Astrocyte (in vitro differentiated cells and primary cell): ENCODE measurements around the gene HSD17B12. TPM values are rescaled to one million over a fixed set of nuclear protein-coding genes. Genes with fewer than 3 reads are reported as not detected.

ENCODE experiments used
- DNase-seq: peaks from one replicate; pipeline ENCODE4 v3.0.0-alpha.2; 2010; ENCODE audit warnings: low read depth
- FAIRE-seq: peaks from 2 replicates; lab custom pipeline; 2011; peaks lifted over from hg19 to GRCh38; lab: Jason Lieb, UNC
- H2AFZ ChIP-seq: 2 replicates; pipeline ENCODE4 v1.6.0; 2012; ENCODE audit warnings: low read depth, low read length, inconsistent platforms
- H3K27ac ChIP-seq: 2 replicates; pipeline ENCODE4 v1.5.1; 2011; ENCODE audit warnings: low read depth, low read length, inconsistent platforms
- H3K27me3 ChIP-seq: 2 replicates; pipeline ENCODE4 v1.6.0; 2011; ENCODE audit warnings: low read length, inconsistent platforms; ENCODE audit not compliant: insufficient read depth
- H3K36me3 ChIP-seq: 2 replicates; pipeline ENCODE4 v1.5.1; 2011; ENCODE audit warnings: low read length, inconsistent platforms; ENCODE audit not compliant: insufficient read depth
- H3K4me1 ChIP-seq: 2 replicates; pipeline ENCODE4 v1.5.1; 2011; ENCODE audit warnings: low read length, inconsistent platforms; ENCODE audit not compliant: insufficient read depth
- H3K4me2 ChIP-seq: 2 replicates; pipeline ENCODE4 v1.6.0; 2012; ENCODE audit warnings: low read length, inconsistent platforms
- H3K4me3 ChIP-seq: 2 replicates; pipeline ENCODE4 v1.5.1; 2011; ENCODE audit warnings: low read depth, mild to moderate bottlenecking, low read length, inconsistent platforms; ENCODE audit not compliant: insufficient read depth
- H3K79me2 ChIP-seq: 2 replicates; pipeline ENCODE4 v1.6.0; 2012; ENCODE audit warnings: mild to moderate bottlenecking, low read length, inconsistent platforms; ENCODE audit not compliant: insufficient read depth
- H3K9ac ChIP-seq: 2 replicates; pipeline ENCODE4 v1.6.0; 2012; ENCODE audit warnings: mild to moderate bottlenecking, low read length, inconsistent platforms
- H3K9me3 ChIP-seq: 2 replicates; pipeline ENCODE4 v1.5.1; 2012; ENCODE audit warnings: low read depth, mild to moderate bottlenecking, low read length, inconsistent platforms; ENCODE audit not compliant: insufficient read depth
- H4K20me1 ChIP-seq: 2 replicates; pipeline ENCODE4 v1.6.0; 2012; ENCODE audit warnings: low read length, inconsistent platforms; ENCODE audit not compliant: insufficient read depth
- H3K27ac Mint-ChIP-seq: one replicate; pipeline ENCODE4 v1.8.0; 2021; ENCODE audit warnings: mild to moderate bottlenecking, mixed read lengths; ENCODE audit not compliant: unreplicated experiment
- H3K27me3 Mint-ChIP-seq: one replicate; pipeline ENCODE4 v1.8.0; 2021; ENCODE audit warnings: low read depth, mixed read lengths; ENCODE audit not compliant: unreplicated experiment
- H3K36me3 Mint-ChIP-seq: one replicate; pipeline ENCODE4 v1.8.0; 2021; ENCODE audit warnings: low read depth, mixed read lengths; ENCODE audit not compliant: unreplicated experiment
- H3K4me1 Mint-ChIP-seq: one replicate; pipeline ENCODE4 v1.8.0; 2021; ENCODE audit warnings: low read depth, mixed read lengths; ENCODE audit not compliant: unreplicated experiment
- H3K4me3 Mint-ChIP-seq: one replicate; pipeline ENCODE4 v1.8.0; 2021; ENCODE audit warnings: mild to moderate bottlenecking, moderate library complexity, mixed read lengths; ENCODE audit not compliant: unreplicated experiment
- H3K9me3 Mint-ChIP-seq: one replicate; pipeline ENCODE4 v1.8.0; 2021; ENCODE audit warnings: mild to moderate bottlenecking, mixed read lengths; ENCODE audit not compliant: unreplicated experiment
- EZH2 ChIP-seq: IDR thresholded peaks from 2 replicates; pipeline ENCODE4 v1.6.1; 2012; ENCODE audit warnings: mild to moderate bottlenecking, low read length, inconsistent platforms; ENCODE audit not compliant: insufficient read depth
- total RNA-seq: library from RNA; stranded (reverse); gene quantifications from 2 replicates; pipeline ENCODE4 v1.2.1, GENCODE V29; 2021
- TF ChIP-seq, protein P1 (sequence below): IDR thresholded peaks from 2 replicates; pipeline ENCODE4 v1.5.1; 2011; ENCODE audit warnings: low read depth, mild to moderate bottlenecking, inconsistent platforms, low read length, moderate library complexity; ENCODE audit not compliant: insufficient read depth

The HSD17B12 gene
- total RNA-seq, 1 donor from 2014 or later, result 132 TPM

DNA sequence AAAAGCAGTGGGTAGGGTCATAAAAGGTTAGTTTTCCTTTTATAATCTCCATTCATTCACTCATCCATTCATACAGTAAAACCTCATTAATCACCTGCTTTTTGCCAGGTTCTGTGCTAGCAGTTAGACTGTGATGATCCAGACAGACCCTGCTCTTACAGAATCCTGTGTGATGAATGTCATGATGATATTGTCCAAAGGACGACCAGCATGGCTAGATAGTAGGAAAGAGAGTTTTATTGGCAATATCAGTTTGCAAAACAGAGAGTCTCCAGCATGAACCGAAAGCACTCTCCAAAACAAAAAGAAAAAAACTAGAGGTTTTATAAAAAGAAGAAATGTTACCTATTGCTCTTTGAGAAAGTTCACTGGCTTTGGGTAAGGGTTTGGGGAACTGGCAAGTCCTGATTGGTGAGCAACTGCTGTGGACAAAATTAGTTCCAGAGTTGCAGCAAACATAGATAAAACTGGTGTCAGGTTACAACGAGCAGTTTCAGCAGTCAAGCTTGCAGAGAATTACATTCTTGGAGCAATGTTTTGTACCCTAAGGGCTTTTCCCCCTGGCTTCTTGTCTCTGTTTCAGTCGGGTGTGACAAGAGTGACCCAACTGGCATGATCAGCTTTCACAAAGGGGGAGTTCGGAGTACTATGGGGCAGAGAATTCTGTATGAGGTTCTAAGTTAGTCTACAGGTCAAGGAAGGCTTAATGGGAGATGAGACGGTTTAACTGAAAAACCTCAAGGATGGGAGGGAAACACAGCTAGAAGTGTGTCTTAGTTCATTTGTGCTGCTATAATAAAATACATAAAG lies 58.3 kb downstream of the HSD17B12 start:
- peaks cover 46% of the 10 kb centered on the region for H3K79me2 ChIP-seq
- H3K27ac Mint-ChIP-seq, result peak overlapping the region; percentile 66
- no peak overlapping the region for H3K9ac ChIP-seq
- peaks cover 16% of the 10 kb centered on the region for H3K36me3 Mint-ChIP-seq
- FAIRE-seq, result peak; percentile 43
- H2AFZ ChIP-seq, result no peak overlapping the region
- H3K4me3 Mint-ChIP-seq, result no peak overlapping the region
- no peaks in the 10 kb centered on the region for H3K9me3 ChIP-seq
- DNase-seq, result peak; percentile 87
- H3K9me3 Mint-ChIP-seq, result no peaks in the 10 kb centered on the region
- H3K27ac ChIP-seq, result no peak overlapping the region
- no peaks in the 10 kb centered on the region for H3K36me3 ChIP-seq
- H4K20me1 ChIP-seq, result peaks cover 33% of the 10 kb centered on the region
- peaks cover 34% of the 10 kb centered on the region for H3K4me1 Mint-ChIP-seq
- peak overlapping the region; percentile 55 for H3K4me2 ChIP-seq
- TF ChIP-seq, protein P1, sequence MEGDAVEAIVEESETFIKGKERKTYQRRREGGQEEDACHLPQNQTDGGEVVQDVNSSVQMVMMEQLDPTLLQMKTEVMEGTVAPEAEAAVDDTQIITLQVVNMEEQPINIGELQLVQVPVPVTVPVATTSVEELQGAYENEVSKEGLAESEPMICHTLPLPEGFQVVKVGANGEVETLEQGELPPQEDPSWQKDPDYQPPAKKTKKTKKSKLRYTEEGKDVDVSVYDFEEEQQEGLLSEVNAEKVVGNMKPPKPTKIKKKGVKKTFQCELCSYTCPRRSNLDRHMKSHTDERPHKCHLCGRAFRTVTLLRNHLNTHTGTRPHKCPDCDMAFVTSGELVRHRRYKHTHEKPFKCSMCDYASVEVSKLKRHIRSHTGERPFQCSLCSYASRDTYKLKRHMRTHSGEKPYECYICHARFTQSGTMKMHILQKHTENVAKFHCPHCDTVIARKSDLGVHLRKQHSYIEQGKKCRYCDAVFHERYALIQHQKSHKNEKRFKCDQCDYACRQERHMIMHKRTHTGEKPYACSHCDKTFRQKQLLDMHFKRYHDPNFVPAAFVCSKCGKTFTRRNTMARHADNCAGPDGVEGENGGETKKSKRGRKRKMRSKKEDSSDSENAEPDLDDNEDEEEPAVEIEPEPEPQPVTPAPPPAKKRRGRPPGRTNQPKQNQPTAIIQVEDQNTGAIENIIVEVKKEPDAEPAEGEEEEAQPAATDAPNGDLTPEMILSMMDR, result no peak
- no peak for TF ChIP-seq EZH2
- peaks cover 32% of the 10 kb centered on the region for H3K4me1 ChIP-seq
- no peaks in the 10 kb centered on the region for H3K27me3 ChIP-seq
- no peaks in the 10 kb centered on the region for H3K27me3 Mint-ChIP-seq
- H3K4me3 ChIP-seq, result no peak overlapping the region

DNA sequence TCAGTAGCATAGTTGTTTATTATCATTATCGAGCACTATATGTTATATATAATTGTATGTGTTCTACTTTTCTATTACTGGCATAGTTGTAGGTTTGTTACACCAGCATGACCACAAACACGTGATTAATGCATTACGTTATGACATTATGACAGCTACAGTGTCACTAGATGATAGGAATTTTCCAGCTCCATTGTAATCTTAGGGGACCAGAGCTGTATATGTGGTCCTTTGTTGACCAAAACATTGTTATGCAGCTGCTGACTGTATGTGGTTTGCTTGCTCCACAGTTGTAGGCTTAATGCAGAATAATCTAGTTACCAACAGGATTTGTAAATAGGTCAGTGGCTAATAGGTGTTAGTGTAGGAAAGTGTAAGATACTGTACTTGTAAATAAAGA lies 66.1 kb downstream of the HSD17B12 start:
- no peaks in the 10 kb centered on the region for H3K4me1 ChIP-seq

More for the DNA sequence above, 66.1 kb downstream of the HSD17B12 start:
- H3K9me3 Mint-ChIP-seq, result peaks cover 5% of the 10 kb centered on the region
- Histone ChIP-seq H3K9me3 (no peaks in the 10 kb centered on the region), H3K27me3 (no peaks in the 10 kb centered on the region), H3K4me2 (no peak overlapping the region), H3K4me3 (no peak overlapping the region), H3K36me3 (no peaks in the 10 kb centered on the region), H3K9ac (no peak overlapping the region), H3K79me2 (peaks cover 56% of the 10 kb centered on the region), H2AFZ (no peak overlapping the region), H4K20me1 (peaks cover 36% of the 10 kb centered on the region), H3K27ac (no peak overlapping the region)
- H3K27me3 Mint-ChIP-seq, result no peaks in the 10 kb centered on the region
- DNase-seq, result no peak
- H3K27ac Mint-ChIP-seq, result no peak overlapping the region
- no peak overlapping the region for H3K4me3 Mint-ChIP-seq
- TF ChIP-seq, protein P1, result no peak
- TF ChIP-seq EZH2, result no peak
- H3K36me3 Mint-ChIP-seq, result peaks cover 6% of the 10 kb centered on the region
- H3K4me1 Mint-ChIP-seq, result peaks cover 10% of the 10 kb centered on the region
- FAIRE-seq, result peak; percentile 13
